Ascending aorta (tissue), 2 donors: ENCODE measurements around the gene DCBLD2. TPM values are rescaled to one million over a fixed set of nuclear protein-coding genes. Genes with fewer than 3 reads are reported as not detected.

Experiments used
- DNase-seq, 2 donors: peaks; one replicate each; pipeline ENCODE4 v3.0.0-alpha.2; 2019; ENCODE audit warnings: low spot score in 2 of 2
- H3K27ac ChIP-seq, 2 donors: fragments of 200-600 bp; sonication (generic); one replicate each; pipeline ENCODE4 v1.5.1; 2016 to 2017; ENCODE audit warnings: mild to moderate bottlenecking in 1 of 2
- H3K27me3 ChIP-seq: fragments of 200-600 bp; sonication (generic); one replicate; pipeline ENCODE4 v1.5.1; 2017
- H3K36me3 ChIP-seq, 2 donors: fragments of 200-600 bp; sonication (generic); one replicate each; pipeline ENCODE4 v1.5.1; 2016
- H3K4me1 ChIP-seq, 2 donors: fragments of 200-600 bp; sonication (generic); one replicate each; pipeline ENCODE4 v1.5.1; 2016 to 2017; ENCODE audit warnings: mild to moderate bottlenecking in 1 of 2
- H3K4me3 ChIP-seq, 2 donors: fragments of 200-600 bp; sonication (generic); one replicate each; pipeline ENCODE4 v1.5.1; 2016 to 2017; ENCODE audit warnings: mild to moderate bottlenecking in 1 of 2
- H3K9me3 ChIP-seq, 2 donors: fragments of 200-600 bp; sonication (generic); one replicate each; pipeline ENCODE4 v1.5.1; 2016
- intact Hi-C: fragments of 100-400 bp; cut with DNase I; formaldehyde crosslinking; loops from one replicate; pipeline ENCODE4 v1.15.1; 2023
- total RNA-seq: library from RNA; depleted of rRNA; stranded (reverse); fragments of >200 nt; gene quantifications from one replicate; pipeline ENCODE4 v1.1.0, GENCODE V29; 2016
- TF ChIP-seq, protein P1 (sequence below), 3 experiments: fragments of 200-600 bp in 2 of 3; fragments of 450-650 bp in 1 of 3; sonication (generic) in 2 of 3; IDR thresholded peaks; one replicate each; pipeline ENCODE4 v1.5.1; 2016 to 2019; ENCODE audit warnings: antibody characterized with exemption in 3 of 3, mild to moderate bottlenecking in 1 of 3, moderate library complexity in 1 of 3

Gene DCBLD2
- total RNA-seq, 1 donor from 2014 or later, result 16.3 TPM

DNA sequence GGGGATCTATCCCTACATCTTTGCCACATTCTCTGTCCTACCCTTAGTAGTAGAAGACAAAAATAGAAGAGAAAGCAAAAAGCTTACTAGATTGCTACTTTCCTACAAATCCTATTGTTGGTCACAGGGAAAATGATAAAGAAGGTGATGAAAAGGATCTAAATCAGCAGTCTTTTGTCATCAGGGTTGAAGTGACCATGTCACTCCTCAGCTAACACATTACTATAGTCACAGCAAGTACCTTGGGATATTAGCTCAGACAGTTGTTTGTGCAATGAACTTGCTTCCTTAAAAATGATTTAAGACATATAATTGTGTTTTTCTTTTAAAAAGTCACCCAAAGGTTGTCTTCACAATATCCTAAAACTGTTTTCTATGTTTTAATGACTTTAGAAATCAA, 132.0 kb downstream of the DCBLD2 start:
- intact Hi-C loops, result no loop called here
- TF ChIP-seq, protein P1, sequence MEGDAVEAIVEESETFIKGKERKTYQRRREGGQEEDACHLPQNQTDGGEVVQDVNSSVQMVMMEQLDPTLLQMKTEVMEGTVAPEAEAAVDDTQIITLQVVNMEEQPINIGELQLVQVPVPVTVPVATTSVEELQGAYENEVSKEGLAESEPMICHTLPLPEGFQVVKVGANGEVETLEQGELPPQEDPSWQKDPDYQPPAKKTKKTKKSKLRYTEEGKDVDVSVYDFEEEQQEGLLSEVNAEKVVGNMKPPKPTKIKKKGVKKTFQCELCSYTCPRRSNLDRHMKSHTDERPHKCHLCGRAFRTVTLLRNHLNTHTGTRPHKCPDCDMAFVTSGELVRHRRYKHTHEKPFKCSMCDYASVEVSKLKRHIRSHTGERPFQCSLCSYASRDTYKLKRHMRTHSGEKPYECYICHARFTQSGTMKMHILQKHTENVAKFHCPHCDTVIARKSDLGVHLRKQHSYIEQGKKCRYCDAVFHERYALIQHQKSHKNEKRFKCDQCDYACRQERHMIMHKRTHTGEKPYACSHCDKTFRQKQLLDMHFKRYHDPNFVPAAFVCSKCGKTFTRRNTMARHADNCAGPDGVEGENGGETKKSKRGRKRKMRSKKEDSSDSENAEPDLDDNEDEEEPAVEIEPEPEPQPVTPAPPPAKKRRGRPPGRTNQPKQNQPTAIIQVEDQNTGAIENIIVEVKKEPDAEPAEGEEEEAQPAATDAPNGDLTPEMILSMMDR (IDR thresholded peaks at IDR 0.05), result no peak
- H3K27ac ChIP-seq, result no peak overlapping the region
- no peak for DNase-seq
- H3K4me1 ChIP-seq, result no peaks in the 10 kb centered on the region
- H3K36me3 ChIP-seq, result no peaks in the 10 kb centered on the region
- H3K9me3 ChIP-seq, result no peaks in the 10 kb centered on the region
- no peaks in the 10 kb centered on the region for H3K27me3 ChIP-seq
- no peak overlapping the region for H3K4me3 ChIP-seq

DNA sequence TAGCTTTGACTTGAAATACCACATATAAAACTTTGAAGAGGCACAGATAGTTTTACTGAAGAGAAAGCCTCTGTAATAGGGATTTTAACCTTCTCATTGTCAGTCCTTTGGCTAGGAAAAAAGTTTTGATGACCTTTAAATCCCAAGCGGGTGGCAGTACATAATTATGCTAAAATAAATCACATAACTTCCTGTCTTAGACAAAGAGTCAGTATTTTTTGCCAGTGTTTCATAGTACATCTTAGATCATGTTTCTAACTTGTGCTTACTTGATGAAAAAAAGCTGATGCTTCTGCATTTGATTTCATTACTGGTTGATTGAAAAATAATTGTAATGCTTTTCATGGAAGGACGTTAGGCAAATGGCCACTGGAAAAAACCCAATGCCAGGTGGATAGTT, 132.5 kb downstream of the DCBLD2 start:
- no peaks in the 10 kb centered on the region for H3K36me3 ChIP-seq
- no peaks in the 10 kb centered on the region for H3K9me3 ChIP-seq
- H3K27ac ChIP-seq, result no peak overlapping the region
- H3K27me3 ChIP-seq, result no peaks in the 10 kb centered on the region
- intact Hi-C loops, result no loop called here
- no peak for DNase-seq
- H3K4me1 ChIP-seq, result peaks cover 0 to 4% of the 10 kb centered on the region in 2 donors
- TF ChIP-seq, protein P1 (IDR thresholded peaks at IDR 0.05), result no peak
- H3K4me3 ChIP-seq, result no peak overlapping the region

DNA sequence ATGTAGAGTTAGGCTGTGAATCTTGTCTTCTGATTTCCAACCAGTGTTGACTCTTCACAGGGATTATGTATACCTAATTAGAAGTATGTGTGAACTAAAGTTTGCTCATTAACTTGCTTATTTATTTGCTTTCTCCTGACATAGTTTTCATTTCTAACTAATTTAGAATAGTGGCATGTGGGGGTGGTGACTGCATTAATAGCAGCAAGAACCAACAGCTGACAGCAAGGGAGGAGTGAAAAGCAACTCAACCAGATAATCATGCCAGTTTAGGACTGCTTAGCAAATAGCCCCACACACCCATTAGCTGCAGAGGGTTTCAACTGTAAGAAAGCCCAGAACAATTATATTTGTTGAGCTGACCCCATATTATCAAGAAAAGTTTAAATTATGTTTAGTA, 134.6 kb downstream of the DCBLD2 start:
- no peaks in the 10 kb centered on the region for H3K9me3 ChIP-seq
- no peak overlapping the region for H3K4me3 ChIP-seq
- H3K36me3 ChIP-seq, result no peaks in the 10 kb centered on the region
- H3K27me3 ChIP-seq, result no peaks in the 10 kb centered on the region
- no peak for DNase-seq
- TF ChIP-seq, protein P1 (IDR thresholded peaks at IDR 0.05), result no peak
- peaks cover 0 to 18% of the 10 kb centered on the region in 2 donors for H3K4me1 ChIP-seq
- intact Hi-C loops, result no loop called here
- H3K27ac ChIP-seq, result no peak overlapping the region

DNA sequence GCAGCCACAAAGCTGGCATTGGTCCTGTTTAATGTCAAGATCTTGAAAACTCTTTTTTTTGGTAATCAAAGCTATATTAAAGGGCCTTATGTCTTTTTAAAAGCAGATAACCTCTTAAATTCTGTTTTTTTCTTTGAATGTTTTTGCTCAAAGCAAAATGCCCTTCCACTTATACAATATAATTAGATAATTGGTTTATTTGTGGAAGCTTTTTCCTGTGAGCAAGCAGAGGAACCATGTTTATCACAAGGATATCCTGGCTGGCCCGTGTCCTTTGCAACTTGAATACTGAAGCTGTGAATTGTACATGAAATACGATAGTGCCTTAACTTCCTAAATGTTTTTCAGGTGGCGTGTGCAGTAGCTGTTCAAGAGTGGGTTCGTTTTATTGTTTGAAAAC, 135.8 kb downstream of the DCBLD2 start:
- no peaks in the 10 kb centered on the region for H3K36me3 ChIP-seq
- intact Hi-C loops, result no loop called here
- no peak overlapping the region for H3K27ac ChIP-seq
- no peak for DNase-seq
- H3K9me3 ChIP-seq, result no peaks in the 10 kb centered on the region
- TF ChIP-seq, protein P1 (IDR thresholded peaks at IDR 0.05), result no peak
- H3K27me3 ChIP-seq, result no peaks in the 10 kb centered on the region
- peaks cover 0 to 20% of the 10 kb centered on the region in 2 donors for H3K4me1 ChIP-seq
- H3K4me3 ChIP-seq, result no peak overlapping the region

DNA sequence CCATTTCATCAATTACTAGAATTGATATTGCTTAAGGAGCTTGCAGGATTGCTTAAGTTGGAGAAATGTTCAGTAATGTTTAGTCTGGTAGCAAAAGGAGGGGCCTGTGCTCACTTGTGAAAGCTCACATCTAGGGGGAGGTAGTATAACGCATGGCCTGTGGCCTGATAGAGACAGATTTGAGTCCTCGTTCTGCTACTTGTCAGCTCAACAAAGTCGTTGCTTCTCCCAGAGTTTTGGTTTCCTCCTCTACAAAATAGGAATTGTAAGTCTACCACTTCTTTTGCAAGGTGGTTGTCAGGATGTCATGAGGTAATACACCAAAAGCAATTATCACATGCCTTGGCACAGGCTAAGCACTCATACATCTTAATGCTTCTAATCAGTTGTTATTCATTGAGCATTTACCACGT, 137.0 kb downstream of the DCBLD2 start:
- TF ChIP-seq, protein P1 (IDR thresholded peaks at IDR 0.05), result no peak
- Histone ChIP-seq H3K36me3 (no peaks in the 10 kb centered on the region), H3K27ac (no peak overlapping the region), H3K4me1 (peaks cover 0 to 20% of the 10 kb centered on the region in 2 donors), H3K4me3 (no peak overlapping the region), H3K9me3 (no peaks in the 10 kb centered on the region), H3K27me3 (no peaks in the 10 kb centered on the region)
- DNase-seq, result no peak
- intact Hi-C loops, result no loop called here

DNA sequence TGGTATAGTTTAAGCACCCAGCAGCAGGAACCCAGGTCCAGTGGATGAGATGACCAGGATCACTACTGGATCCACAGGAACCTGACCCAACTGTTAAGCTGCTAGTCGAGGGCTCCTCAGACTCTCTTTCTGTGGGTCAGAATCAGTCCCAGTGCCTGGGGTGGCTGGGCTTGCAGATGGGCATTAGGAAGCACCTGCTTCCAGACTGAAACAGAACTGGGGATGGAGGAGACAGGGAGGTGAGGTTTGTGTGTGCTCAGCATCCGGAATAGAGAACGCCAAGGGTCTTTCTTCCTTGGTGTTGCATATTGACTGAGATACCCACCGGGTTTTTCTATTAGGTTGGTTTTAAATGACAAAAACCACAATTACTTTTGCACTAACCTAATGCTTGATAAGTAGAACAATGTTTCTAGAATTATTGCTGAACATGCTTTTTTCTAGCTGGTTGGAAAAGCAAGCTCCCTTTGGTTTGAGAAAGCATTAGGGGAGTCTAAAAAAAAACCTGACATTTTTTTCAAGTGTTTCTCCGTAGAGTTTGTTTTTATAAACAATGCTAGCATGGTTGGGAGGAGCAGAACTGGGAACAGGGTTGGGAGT, 137.6 kb downstream of the DCBLD2 start:
- H3K27ac ChIP-seq, result peak overlapping the region in 1 of 2 donors; percentile 14
- H3K4me3 ChIP-seq, result peak overlapping the region; percentile 13 to 24
- peaks cover 0 to 20% of the 10 kb centered on the region in 2 donors for H3K4me1 ChIP-seq
- DNase-seq, result no peak
- H3K27me3 ChIP-seq, result no peaks in the 10 kb centered on the region
- intact Hi-C loops, result no loop called here
- TF ChIP-seq, protein P1 (IDR thresholded peaks at IDR 0.05), result no peak
- no peaks in the 10 kb centered on the region for H3K9me3 ChIP-seq
- no peaks in the 10 kb centered on the region for H3K36me3 ChIP-seq
